Omental fat pad (tissue), 4 donors: ENCODE measurements around the gene RAB11A. TPM values are rescaled to one million over a fixed set of nuclear protein-coding genes. Genes with fewer than 3 reads are reported as not detected.
"Not testable (repeated sequence)": the region's sequence is repeated elsewhere in the genome, so short reads cannot be mapped to it uniquely, and the experiment has no call there.

Experiments used
- ATAC-seq: fragments of 150-250 bp; one replicate; pipeline ENCODE4 v1.9.1; 2016; ENCODE audit warnings: mild to moderate bottlenecking, moderate library complexity; ENCODE audit not compliant: low FRiP score
- DNase-seq: peaks from one replicate; pipeline ENCODE4 v3.0.0-alpha.2; 2019; ENCODE audit warnings: low spot score
- total RNA-seq, 4 donors: library from RNA; depleted of rRNA; stranded (reverse); fragments of >200 nt; gene quantifications; one replicate each; pipeline ENCODE4 v1.1.0, GENCODE V29; 2016
- TF ChIP-seq, protein P1 (sequence below), 3 donors: fragments of 450-650 bp; IDR thresholded peaks; one replicate each; pipeline ENCODE4 v1.5.1; 2016 to 2017; ENCODE audit warnings: antibody characterized with exemption in 3 of 3, mild to moderate bottlenecking in 3 of 3, moderate library complexity in 2 of 3

Gene RAB11A
- total RNA-seq, 4 donors from 2014 or later, result 142 to 191 (median 158) TPM

GRCh38 chr15:65863106-65863505 lies 6.2 kb upstream of the RAB11A start:
- DNase-seq (no peak), ATAC-seq (no peak)
- TF ChIP-seq, protein P1, sequence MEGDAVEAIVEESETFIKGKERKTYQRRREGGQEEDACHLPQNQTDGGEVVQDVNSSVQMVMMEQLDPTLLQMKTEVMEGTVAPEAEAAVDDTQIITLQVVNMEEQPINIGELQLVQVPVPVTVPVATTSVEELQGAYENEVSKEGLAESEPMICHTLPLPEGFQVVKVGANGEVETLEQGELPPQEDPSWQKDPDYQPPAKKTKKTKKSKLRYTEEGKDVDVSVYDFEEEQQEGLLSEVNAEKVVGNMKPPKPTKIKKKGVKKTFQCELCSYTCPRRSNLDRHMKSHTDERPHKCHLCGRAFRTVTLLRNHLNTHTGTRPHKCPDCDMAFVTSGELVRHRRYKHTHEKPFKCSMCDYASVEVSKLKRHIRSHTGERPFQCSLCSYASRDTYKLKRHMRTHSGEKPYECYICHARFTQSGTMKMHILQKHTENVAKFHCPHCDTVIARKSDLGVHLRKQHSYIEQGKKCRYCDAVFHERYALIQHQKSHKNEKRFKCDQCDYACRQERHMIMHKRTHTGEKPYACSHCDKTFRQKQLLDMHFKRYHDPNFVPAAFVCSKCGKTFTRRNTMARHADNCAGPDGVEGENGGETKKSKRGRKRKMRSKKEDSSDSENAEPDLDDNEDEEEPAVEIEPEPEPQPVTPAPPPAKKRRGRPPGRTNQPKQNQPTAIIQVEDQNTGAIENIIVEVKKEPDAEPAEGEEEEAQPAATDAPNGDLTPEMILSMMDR (IDR thresholded peaks at IDR 0.05), result no peak

GRCh38 chr15:65867244-65867643 lies 2.0 kb upstream of the RAB11A start:
- TF ChIP-seq, protein P1 (IDR thresholded peaks at IDR 0.05), result no peak
- DNase-seq, result no peak
- ATAC-seq, result no peak

GRCh38 chr15:65867933-65868332 lies 1.4 kb upstream of the RAB11A start:
- ATAC-seq, DNase-seq: not testable (repeated sequence)

DNA sequence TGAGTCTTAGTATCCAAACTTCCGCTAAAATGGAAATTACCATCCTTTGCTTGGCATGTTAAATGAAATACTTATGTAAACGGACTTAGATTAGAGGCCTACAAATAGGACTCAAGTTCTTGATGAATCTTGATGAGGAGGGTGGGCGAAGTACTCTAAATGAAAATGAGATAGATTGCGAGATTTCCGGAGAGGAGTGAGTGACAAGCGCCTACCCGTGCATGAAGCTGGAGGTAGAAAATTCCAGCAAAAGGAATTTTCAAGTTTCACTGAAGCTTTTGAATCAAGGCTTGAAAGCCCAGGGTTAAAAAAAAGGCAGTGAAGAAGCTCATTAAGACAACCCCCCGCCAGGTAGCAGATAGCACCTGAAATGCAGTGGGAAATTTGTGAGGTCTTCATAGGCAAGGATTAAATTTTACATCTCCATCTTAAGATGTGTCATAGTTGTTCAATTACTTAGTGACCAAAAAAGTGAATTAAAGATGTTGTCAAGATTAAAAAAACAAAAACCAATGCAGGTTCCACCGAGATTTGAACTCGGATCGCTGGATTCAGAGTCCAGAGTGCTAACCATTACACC lies 655 bp upstream of the RAB11A start:
- TF ChIP-seq, protein P1 (IDR thresholded peaks at IDR 0.05), result no peak
- no peak for DNase-seq
- no peak for ATAC-seq

- DNase-seq, result no peak
- TF ChIP-seq, protein P1 (IDR thresholded peaks at IDR 0.05), result no peak
- peak; percentile 3 for ATAC-seq
These were observed 922 bp downstream of the RAB11A start for GRCh38 chr15:65869954-65870871.

DNA sequence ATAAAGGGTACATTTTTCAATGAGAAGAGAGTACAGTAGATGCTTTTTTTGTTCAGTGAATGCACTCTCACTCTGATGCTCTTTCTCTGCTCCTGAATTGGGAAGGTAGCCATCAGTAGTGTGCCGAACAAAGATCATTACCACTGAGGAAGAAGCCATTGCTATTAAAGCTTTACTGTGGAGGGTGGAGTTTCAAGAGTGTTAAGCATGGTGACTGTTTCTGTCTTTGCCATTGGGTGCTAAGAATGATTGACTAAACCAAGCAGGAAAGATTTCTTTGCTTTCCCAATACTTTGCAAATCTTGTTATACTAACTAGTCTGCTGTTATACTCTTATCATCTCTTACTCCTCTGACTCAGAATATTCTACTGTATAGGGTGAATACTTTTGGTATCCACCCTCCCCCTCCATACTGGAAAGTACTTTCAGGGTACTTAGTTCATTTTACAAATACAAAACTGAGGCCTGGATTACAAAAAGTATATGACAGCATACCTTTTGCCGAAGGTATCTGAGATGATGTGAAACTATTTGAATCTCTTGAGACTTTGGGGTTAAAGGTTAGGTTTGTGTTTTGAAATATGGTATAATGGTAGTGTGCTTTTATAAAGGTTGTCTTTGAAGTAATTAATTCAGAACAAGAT lies 1.7 kb downstream of the RAB11A start:
- DNase-seq (no peak), ATAC-seq (peak; percentile 39)
- TF ChIP-seq, protein P1 (IDR thresholded peaks at IDR 0.05), result no peak

- DNase-seq, ATAC-seq: not testable (repeated sequence)
These were observed 2.6 kb downstream of the RAB11A start for GRCh38 chr15:65871886-65872285.

DNA sequence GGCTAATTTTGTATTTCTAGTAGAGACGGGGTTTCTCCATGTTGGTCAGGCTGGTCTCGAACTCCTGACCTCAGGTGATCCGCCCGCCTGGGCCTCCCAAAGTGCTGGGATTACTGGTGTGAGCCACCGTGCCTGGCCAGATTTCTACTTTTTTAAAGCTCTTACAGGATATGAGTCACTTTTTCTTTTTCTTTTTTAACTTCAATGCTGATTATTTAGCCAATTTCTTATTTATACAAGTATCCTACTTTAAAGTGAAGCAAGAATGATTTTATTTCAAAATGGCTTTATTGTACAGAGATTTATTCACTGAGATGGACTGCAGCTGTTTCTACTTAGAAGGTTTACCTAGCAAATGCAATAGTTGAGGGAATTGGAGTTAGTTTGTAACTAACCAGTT lies 3.3 kb downstream of the RAB11A start:
- not testable (repeated sequence) for DNase-seq, ATAC-seq
